Gastroesophageal sphincter (tissue), 4 donors: Measurements from ENCODE around the gene PERCC1. TPM values are rescaled to one million over a fixed set of nuclear protein-coding genes. Genes with fewer than 3 reads are reported as not detected.

Source experiments
- ATAC-seq: fragments of 150-250 bp; one replicate; pipeline ENCODE4 v1.9.1; 2016; ENCODE audit warnings: mild to moderate bottlenecking, moderate library complexity
- H3K27ac ChIP-seq, 4 donors: fragments of 200-600 bp; sonication (generic) in 3 of 4; 1 replicate in 3 of 4; 2 replicates in 1 of 4; pipeline ENCODE4 v1.5.1; 2016 to 2019
- H3K27me3 ChIP-seq: fragments of 200-600 bp; sonication (generic); one replicate; pipeline ENCODE4 v1.5.1; 2019
- H3K36me3 ChIP-seq, 2 donors: fragments of 200-600 bp; sonication (generic); one replicate each; pipeline ENCODE4 v1.5.1; 2019; ENCODE audit warnings: control low read depth in 1 of 2
- H3K4me1 ChIP-seq, 3 donors: fragments of 200-600 bp; sonication (generic); 1 replicate in 2 of 3; 2 replicates in 1 of 3; pipeline ENCODE4 v1.5.1; 2016 to 2019; ENCODE audit warnings: control low read depth in 2 of 3
- H3K4me3 ChIP-seq, 2 donors: fragments of 200-600 bp; sonication (generic); one replicate each; pipeline ENCODE4 v1.5.1; 2019; ENCODE audit warnings: mild to moderate bottlenecking in 1 of 2, moderate library complexity in 1 of 2
- H3K9me3 ChIP-seq, 3 donors: fragments of 200-600 bp; sonication (generic); one replicate each; pipeline ENCODE4 v1.5.1; 2017 to 2019; ENCODE audit warnings: control low read depth in 2 of 3
- EP300 ChIP-seq: sonication (generic); formaldehyde crosslinking; IDR thresholded peaks from one replicate; pipeline ENCODE4 v1.6.1; 2017; ENCODE audit warnings: antibody characterized with exemption, mild to moderate bottlenecking
- POLR2A ChIP-seq, 2 donors: fragments of 450-650 bp; IDR thresholded peaks; one replicate each; pipeline ENCODE4 v1.6.1; 2017; ENCODE audit warnings: antibody characterized with exemption in 2 of 2, mild to moderate bottlenecking in 2 of 2, moderate library complexity in 1 of 2
- POLR2AphosphoS5 ChIP-seq: sonication (generic); formaldehyde crosslinking; IDR thresholded peaks from one replicate; pipeline ENCODE4 v1.6.1; 2017; ENCODE audit warnings: antibody characterized with exemption
- WGBS, 2 donors: methylation state at CpG; one replicate each; pipeline ENCODE4 v1.1.5; 2018; ENCODE audit warnings: low coverage in 1 of 2; 5-methylcytosine and 5-hydroxymethylcytosine counted together
- total RNA-seq, 4 donors: library from RNA; depleted of rRNA; stranded (reverse); fragments of >200 nt; gene quantifications; one replicate each; pipeline ENCODE4 v1.1.0, GENCODE V29; 2016
- TF ChIP-seq, protein P1 (sequence below), 4 experiments: fragments of 200-600 bp in 2 of 4; fragments of 450-650 bp in 2 of 4; sonication (generic) in 1 of 4; IDR thresholded peaks; one replicate each; pipeline ENCODE4 v1.5.1; 2017 to 2019; ENCODE audit warnings: antibody characterized with exemption in 4 of 4, mild to moderate bottlenecking in 2 of 4, moderate library complexity in 2 of 4

Gene PERCC1
- total RNA-seq, 4 donors from 2014 or later, result 0.74 TPM; not detected in 3

DNA sequence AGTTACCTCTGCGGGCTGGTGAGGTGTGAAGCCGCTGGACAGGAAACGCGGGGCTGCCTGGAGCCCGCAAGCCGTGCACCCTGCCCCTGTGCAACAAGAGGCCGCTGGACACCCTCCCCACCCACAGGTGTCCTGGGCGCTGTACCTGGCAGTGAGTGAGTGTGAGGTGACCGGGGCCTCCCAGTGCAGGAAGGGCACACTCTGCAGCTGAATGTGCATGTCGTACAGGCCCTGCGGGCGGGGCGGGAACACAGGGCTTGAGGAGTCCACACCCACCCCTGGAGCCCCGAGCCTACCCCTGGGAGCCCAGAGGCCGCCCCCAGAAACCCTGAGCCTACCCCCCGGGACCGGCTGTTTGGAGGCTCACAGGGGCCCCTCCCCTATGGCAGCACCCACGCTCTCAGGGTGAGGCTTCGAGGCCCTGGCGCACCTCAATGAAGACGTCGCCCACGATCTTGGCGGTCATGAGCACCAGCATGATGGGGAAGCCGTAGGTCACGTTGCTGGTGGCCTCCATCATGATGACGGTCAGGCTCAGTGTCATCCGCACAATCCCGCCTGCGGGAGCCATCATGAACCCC is 17.7 kb downstream of the PERCC1 start:
- Histone ChIP-seq H3K9me3 (no peaks in the 10 kb centered on the region), H3K27me3 (no peaks in the 10 kb centered on the region), H3K4me3 (no peak overlapping the region), H3K36me3 (peaks cover 0 to 90% of the 10 kb centered on the region in 2 donors), H3K4me1 (no peaks in the 10 kb centered on the region), H3K27ac (no peak overlapping the region)
- no peak for ATAC-seq
- TF ChIP-seq POLR2AphosphoS5 (no peak), POLR2A (IDR thresholded peaks at IDR 0.05) (no peak), EP300 (no peak)
- TF ChIP-seq, protein P1, sequence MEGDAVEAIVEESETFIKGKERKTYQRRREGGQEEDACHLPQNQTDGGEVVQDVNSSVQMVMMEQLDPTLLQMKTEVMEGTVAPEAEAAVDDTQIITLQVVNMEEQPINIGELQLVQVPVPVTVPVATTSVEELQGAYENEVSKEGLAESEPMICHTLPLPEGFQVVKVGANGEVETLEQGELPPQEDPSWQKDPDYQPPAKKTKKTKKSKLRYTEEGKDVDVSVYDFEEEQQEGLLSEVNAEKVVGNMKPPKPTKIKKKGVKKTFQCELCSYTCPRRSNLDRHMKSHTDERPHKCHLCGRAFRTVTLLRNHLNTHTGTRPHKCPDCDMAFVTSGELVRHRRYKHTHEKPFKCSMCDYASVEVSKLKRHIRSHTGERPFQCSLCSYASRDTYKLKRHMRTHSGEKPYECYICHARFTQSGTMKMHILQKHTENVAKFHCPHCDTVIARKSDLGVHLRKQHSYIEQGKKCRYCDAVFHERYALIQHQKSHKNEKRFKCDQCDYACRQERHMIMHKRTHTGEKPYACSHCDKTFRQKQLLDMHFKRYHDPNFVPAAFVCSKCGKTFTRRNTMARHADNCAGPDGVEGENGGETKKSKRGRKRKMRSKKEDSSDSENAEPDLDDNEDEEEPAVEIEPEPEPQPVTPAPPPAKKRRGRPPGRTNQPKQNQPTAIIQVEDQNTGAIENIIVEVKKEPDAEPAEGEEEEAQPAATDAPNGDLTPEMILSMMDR (IDR thresholded peaks at IDR 0.05), result no peak
- 80% methylated on average over 1 of the region's 30 CpGs; no CpG with 5 or more reads in 1 of the 2 donors for WGBS, 2 donors

DNA sequence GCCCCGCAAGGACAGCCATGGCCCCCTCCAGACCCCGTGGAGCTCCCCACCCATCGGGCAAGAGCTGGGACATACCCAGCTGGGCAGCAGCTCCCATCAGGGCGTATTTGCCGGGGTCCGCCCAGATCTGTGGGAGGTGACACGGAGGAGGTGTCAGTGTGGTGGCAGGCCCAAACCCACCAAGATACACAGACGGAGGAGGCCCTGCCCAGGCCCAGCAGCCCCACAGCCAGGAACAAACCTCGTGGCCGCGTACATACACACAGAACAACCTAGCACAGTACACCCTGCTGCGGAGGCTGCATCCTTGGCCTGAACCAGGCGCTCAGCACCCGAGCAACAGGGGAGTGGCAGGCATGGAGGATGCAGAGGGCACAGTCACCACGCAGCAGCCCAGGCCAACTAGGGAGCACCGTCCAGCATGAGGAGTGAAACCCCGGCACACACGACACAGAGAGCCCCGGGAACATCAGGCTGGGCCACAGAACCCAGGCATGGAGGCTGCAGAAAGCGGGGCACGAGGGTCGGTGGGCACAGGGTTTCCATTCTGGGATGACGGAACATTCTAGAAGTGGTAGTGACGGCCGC is 18.4 kb downstream of the PERCC1 start:
- no peak overlapping the region for H3K27ac ChIP-seq
- ATAC-seq, result no peak
- H3K36me3 ChIP-seq, result peaks cover 0 to 97% of the 10 kb centered on the region in 2 donors
- H3K9me3 ChIP-seq, result no peaks in the 10 kb centered on the region
- H3K4me3 ChIP-seq, result no peak overlapping the region
- H3K27me3 ChIP-seq, result no peaks in the 10 kb centered on the region
- 100% methylated on average over 5 to 6 of the region's 25 CpGs for WGBS, 2 donors
- TF ChIP-seq EP300 (no peak), POLR2A (IDR thresholded peaks at IDR 0.05) (no peak), POLR2AphosphoS5 (no peak)
- TF ChIP-seq, protein P1 (IDR thresholded peaks at IDR 0.05), result no peak
- no peaks in the 10 kb centered on the region for H3K4me1 ChIP-seq

DNA sequence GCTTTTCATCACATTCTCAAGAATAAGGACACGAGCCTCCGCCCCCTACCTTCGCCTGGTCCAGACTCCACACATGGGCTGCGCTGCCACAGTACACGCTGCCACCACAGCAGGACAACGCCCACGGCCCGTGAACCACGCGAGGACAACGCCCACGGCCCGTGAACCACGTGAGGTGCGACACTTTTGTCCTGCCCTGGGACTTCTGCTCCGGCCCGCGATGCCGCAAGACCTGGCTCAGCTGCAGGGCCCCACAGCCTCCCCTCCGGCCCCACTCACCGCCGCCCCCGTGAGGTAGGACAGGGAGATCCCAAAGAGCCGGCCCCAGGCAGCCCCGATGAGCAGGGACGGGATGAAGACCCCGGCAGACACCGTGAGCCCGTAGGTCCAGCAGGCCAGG is 19.3 kb downstream of the PERCC1 start:
- no peak for ATAC-seq
- H3K27ac ChIP-seq, result no peak overlapping the region
- no peaks in the 10 kb centered on the region for H3K27me3 ChIP-seq
- H3K9me3 ChIP-seq, result no peaks in the 10 kb centered on the region
- peaks cover 0 to 100% of the 10 kb centered on the region in 2 donors for H3K36me3 ChIP-seq
- 100% methylated on average over 3 of the region's 29 CpGs; no CpG with 5 or more reads in 1 of the 2 donors for WGBS, 2 donors
- H3K4me3 ChIP-seq, result no peak overlapping the region
- no peaks in the 10 kb centered on the region for H3K4me1 ChIP-seq
- TF ChIP-seq POLR2AphosphoS5, result no peak
- TF ChIP-seq EP300, result no peak
- TF ChIP-seq POLR2A (IDR thresholded peaks at IDR 0.05), result no peak
- TF ChIP-seq, protein P1 (IDR thresholded peaks at IDR 0.05), result no peak

DNA sequence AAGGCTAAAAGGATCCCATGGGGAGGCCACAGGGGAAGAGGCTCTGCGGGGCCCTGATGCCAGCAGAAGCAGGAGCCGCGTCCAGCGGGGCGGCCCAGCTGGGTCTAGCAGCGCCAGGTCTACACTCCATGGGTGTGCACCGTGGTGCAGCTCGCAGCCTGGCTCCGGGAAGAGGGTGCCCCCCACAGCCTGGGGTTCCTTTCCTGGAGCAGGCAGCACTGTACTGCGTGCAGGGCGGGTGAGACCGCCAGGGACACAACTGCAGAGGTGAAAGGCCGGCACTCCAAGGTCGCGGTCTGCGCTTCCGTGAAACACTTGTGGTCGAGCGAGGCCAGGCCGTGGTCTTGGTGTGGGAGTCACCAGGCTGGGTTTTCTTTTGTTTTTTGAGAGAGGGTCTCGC is 20.0 kb downstream of the PERCC1 start:
- H3K27ac ChIP-seq, result no peak overlapping the region
- no peak for ATAC-seq
- 100% methylated on average over 1 of the region's 21 CpGs; no CpG with 5 or more reads in 1 of the 2 donors for WGBS, 2 donors
- no peak overlapping the region for H3K4me3 ChIP-seq
- no peaks in the 10 kb centered on the region for H3K4me1 ChIP-seq
- TF ChIP-seq POLR2AphosphoS5, result no peak
- TF ChIP-seq, protein P1 (IDR thresholded peaks at IDR 0.05), result no peak
- TF ChIP-seq EP300, result no peak
- TF ChIP-seq POLR2A (IDR thresholded peaks at IDR 0.05), result no peak
- no peaks in the 10 kb centered on the region for H3K27me3 ChIP-seq
- no peaks in the 10 kb centered on the region for H3K9me3 ChIP-seq
- H3K36me3 ChIP-seq, result peaks cover 0 to 100% of the 10 kb centered on the region in 2 donors
